Nephron (organoid): ENCODE results near the gene AP2A2.

ENCODE experiments used
- H3K27ac Mint-ChIP-seq, 3 experiments: 2 replicates each; pipeline ENCODE4 v1.8.0; 2020; ENCODE audit warnings: mixed read lengths in 3 of 3, mild to moderate bottlenecking in 2 of 3, moderate library complexity in 1 of 3
- H3K27me3 Mint-ChIP-seq: 2 replicates; pipeline ENCODE4 v1.8.0; 2021; ENCODE audit warnings: low read depth, mild to moderate bottlenecking, moderate library complexity, mixed read lengths
- H3K36me3 Mint-ChIP-seq: 2 replicates; pipeline ENCODE4 v1.8.0; 2020; ENCODE audit warnings: low read depth, mixed read lengths
- H3K4me1 Mint-ChIP-seq: 2 replicates; pipeline ENCODE4 v1.8.0; 2020; ENCODE audit warnings: mixed read lengths
- H3K4me3 Mint-ChIP-seq, 3 experiments: 2 replicates each; pipeline ENCODE4 v1.8.0; 2020; ENCODE audit warnings: mild to moderate bottlenecking in 3 of 3, mixed read lengths in 3 of 3, moderate library complexity in 2 of 3
- H3K9me3 Mint-ChIP-seq: 2 replicates; pipeline ENCODE4 v1.8.0; 2020; ENCODE audit warnings: mixed read lengths
- CTCF ChIP-seq, 3 experiments: fragments of 200-600 bp; sonication (generic); IDR thresholded peaks; one replicate each; pipeline ENCODE4 v1.5.0; 2021; ENCODE audit warnings: antibody characterized with exemption in 3 of 3; ENCODE audit not compliant: unreplicated experiment in 3 of 3

AP2A2 gene

GRCh38 chr11:1000357-1001278 lies 74.9 kb downstream of the AP2A2 start:
- Mint-ChIP-seq H3K4me3 (peak overlapping the region in 2 of 3 experiments; percentile 38 to 39), H3K27ac (peak overlapping the region; percentile 24 to 81 (median 77)), H3K4me1 (peaks cover 37% of the 10 kb centered on the region), H3K27me3 (no peaks in the 10 kb centered on the region), H3K36me3 (peaks cover 50% of the 10 kb centered on the region), H3K9me3 (no peaks in the 10 kb centered on the region)
- no peak for TF ChIP-seq CTCF (IDR thresholded peaks at IDR 0.05; ENCODE audit: unreplicated experiment in 3 of 3)

GRCh38 chr11:1001617-1002405 lies 76.1 kb downstream of the AP2A2 start:
- Mint-ChIP-seq H3K27ac (peak overlapping the region in 2 of 3 experiments; percentile 77 to 81), H3K9me3 (no peaks in the 10 kb centered on the region), H3K27me3 (no peaks in the 10 kb centered on the region), H3K4me3 (no peak overlapping the region), H3K4me1 (peaks cover 38% of the 10 kb centered on the region), H3K36me3 (peaks cover 48% of the 10 kb centered on the region)
- no peak for TF ChIP-seq CTCF (IDR thresholded peaks at IDR 0.05; ENCODE audit: unreplicated experiment in 3 of 3)

- Mint-ChIP-seq H3K36me3 (peaks cover 50% of the 10 kb centered on the region), H3K27ac (no peak overlapping the region), H3K4me1 (peaks cover 38% of the 10 kb centered on the region), H3K27me3 (no peaks in the 10 kb centered on the region), H3K9me3 (no peaks in the 10 kb centered on the region), H3K4me3 (no peak overlapping the region)
- TF ChIP-seq CTCF (IDR thresholded peaks at IDR 0.05; ENCODE audit: unreplicated experiment in 3 of 3), result no peak
Measured at GRCh38 chr11:1002406-1002984, 76.8 kb downstream of the AP2A2 start.

- H3K4me1 Mint-ChIP-seq, result peaks cover 38% of the 10 kb centered on the region
- no peak for TF ChIP-seq CTCF (IDR thresholded peaks at IDR 0.05; ENCODE audit: unreplicated experiment in 3 of 3)
- no peak overlapping the region for H3K4me3 Mint-ChIP-seq
- H3K36me3 Mint-ChIP-seq, result peaks cover 50% of the 10 kb centered on the region
- no peaks in the 10 kb centered on the region for H3K9me3 Mint-ChIP-seq
- peak overlapping the region in 1 of 3 experiments; percentile 69 for H3K27ac Mint-ChIP-seq
- no peaks in the 10 kb centered on the region for H3K27me3 Mint-ChIP-seq
Measured at GRCh38 chr11:1003159-1003558, 77.5 kb downstream of the AP2A2 start.

GRCh38 chr11:1005928-1006327 lies 80.3 kb downstream of the AP2A2 start:
- H3K9me3 Mint-ChIP-seq, result no peaks in the 10 kb centered on the region
- H3K36me3 Mint-ChIP-seq, result peaks cover 56% of the 10 kb centered on the region
- no peak for TF ChIP-seq CTCF (IDR thresholded peaks at IDR 0.05; ENCODE audit: unreplicated experiment in 3 of 3)
- no peaks in the 10 kb centered on the region for H3K27me3 Mint-ChIP-seq
- H3K4me3 Mint-ChIP-seq, result no peak overlapping the region
- H3K27ac Mint-ChIP-seq, result peak overlapping the region in 2 of 3 experiments; percentile 24 to 61
- H3K4me1 Mint-ChIP-seq, result peaks cover 37% of the 10 kb centered on the region
